GM21529 (cell line): ENCODE measurements around the gene AMBRA1.

Experiments used
- ATAC-seq: cut with Tn5 transposase; IDR thresholded peaks from one replicate; pipeline ENCODE4 v1.9.1; 2021; ENCODE audit not compliant: unreplicated experiment

AMBRA1 gene

GRCh38 chr11:46450846-46451477 is 142.9 kb downstream of the AMBRA1 start:
- no peak for ATAC-seq

- ATAC-seq, result no peak
Observed at GRCh38 chr11:46447544-46447943, 146.3 kb downstream of the AMBRA1 start.

DNA sequence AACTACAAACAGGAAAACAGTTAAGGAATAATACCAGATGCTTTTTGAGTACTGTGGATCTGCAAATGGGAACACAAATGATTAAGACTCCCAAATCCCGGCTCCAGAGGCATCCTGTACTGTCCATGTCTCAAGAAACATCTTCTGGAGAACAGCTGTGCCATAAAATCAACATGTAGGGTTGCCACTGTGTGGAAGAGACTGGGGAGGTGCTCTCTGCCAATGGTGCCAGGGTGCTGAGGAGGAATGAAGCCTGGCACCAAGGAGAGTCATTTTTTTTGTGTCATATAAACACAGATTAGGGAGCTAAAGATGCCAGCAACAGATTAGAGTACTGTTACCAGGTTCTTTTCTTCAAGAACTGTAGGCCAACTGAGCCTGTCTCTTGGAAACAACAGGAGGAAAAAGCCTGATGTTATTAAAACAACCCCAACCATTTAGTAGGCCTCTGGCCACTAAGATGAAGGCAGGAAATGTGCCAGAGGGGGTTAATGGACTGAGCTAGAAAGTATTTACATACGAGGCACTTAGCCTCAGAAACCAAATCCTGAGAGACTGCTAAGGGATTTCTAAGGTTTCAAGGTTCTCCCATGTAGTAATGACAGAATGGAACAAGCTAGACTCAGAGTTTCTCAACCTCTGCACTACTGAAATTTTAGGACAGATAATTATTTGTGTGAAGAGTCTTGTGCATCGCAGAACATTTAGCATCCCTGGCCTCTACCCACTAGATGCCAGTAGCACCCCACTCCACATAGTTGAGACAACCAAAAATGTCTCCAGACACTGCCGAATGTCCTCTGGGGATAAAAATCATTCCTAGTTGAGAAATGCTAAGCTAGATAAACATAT is 147.7 kb downstream of the AMBRA1 start:
- no peak for ATAC-seq

GRCh38 chr11:46445192-46445919 is 148.5 kb downstream of the AMBRA1 start:
- ATAC-seq, result no peak

DNA sequence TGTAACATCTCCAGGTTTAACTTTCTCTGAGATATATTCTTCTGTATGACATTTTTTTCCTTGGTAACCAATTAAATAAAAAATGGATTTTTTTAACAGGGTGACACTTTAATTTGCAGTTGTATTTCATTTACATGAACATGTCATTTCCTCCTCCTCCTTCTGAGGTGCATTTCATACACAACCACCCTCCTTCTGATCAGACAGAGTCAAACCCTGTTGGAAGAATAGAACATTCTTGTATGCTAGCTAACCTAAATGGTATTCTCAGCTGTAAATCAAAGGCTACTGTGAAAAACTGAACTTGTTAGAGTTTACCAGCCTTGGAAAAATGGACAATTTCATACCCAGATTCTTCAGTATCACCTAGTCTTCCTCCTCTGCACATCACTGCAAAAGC is 149.5 kb downstream of the AMBRA1 start:
- ATAC-seq, result no peak

GRCh38 chr11:46438211-46438610 is 155.6 kb downstream of the AMBRA1 start:
- ATAC-seq, result no peak

DNA sequence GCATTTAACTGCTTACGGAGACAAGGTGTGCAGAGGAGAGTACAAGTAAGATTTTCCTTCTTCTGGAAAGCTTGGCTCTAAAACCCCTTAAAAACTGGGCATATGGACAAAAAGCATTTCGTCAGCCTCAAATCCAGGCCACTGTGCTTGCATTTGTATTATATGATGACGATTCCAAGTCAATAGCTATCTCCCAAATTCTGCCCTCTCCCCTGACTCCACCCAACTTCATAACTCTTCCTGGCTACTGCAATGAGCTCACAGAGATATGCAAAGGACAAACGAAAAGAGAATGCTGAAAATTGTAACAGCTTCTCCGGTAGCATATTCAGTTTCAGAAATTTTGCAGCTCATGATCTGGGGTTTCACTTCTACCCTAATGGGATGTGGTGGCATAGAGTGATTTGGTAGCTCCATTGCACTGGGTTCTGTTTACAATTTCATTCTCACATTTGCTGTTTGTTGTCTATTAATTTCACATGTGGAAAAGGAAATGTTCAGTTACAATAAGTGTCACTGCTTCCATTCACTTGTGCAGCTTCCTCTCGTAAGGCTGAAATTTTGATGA is 156.6 kb downstream of the AMBRA1 start:
- no peak for ATAC-seq

GRCh38 chr11:46436113-46436512 is 157.7 kb downstream of the AMBRA1 start:
- no peak for ATAC-seq

GRCh38 chr11:46435679-46436078 is 158.1 kb downstream of the AMBRA1 start:
- ATAC-seq, result no peak

GRCh38 chr11:46431211-46431610 is 162.6 kb downstream of the AMBRA1 start:
- ATAC-seq, result no peak

DNA sequence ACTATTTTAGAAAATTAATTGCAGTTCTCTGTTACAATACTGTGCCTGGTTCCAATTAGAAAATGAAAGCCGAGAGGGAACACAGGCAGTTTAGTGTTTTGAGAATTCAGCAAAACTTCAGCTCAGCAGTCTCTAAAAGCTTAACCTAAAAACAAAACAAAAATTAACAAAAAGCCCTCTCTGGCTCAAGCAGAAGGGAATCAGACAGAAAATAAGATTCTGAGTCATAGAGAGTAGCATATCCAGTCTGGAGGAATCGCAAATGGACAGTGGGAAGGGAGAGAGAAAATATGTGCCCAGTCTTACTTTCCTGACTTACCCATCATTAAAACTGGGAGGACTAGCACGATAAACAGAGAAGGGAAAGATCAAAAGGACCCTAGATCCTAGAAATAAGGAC is 164.1 kb downstream of the AMBRA1 start:
- no peak for ATAC-seq

DNA sequence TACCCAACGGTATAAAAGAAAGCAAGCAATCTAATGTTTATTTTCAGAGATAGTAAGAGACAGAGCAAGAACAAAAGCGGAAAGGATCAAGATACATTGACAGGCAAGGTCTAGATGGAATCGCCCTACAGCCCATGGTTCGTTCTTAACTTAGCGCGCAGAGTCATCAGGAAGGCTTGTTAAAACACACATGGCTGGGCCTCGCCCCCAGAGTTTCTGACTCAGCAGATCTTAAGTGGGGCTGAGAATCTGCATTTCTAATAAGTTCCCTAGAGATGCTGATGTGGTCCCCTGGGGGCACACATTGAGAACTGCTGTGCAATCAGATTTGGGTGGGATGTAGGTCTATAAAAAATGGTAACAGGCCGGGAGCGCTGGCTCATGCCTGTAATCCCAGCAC is 166.5 kb downstream of the AMBRA1 start:
- no peak for ATAC-seq

DNA sequence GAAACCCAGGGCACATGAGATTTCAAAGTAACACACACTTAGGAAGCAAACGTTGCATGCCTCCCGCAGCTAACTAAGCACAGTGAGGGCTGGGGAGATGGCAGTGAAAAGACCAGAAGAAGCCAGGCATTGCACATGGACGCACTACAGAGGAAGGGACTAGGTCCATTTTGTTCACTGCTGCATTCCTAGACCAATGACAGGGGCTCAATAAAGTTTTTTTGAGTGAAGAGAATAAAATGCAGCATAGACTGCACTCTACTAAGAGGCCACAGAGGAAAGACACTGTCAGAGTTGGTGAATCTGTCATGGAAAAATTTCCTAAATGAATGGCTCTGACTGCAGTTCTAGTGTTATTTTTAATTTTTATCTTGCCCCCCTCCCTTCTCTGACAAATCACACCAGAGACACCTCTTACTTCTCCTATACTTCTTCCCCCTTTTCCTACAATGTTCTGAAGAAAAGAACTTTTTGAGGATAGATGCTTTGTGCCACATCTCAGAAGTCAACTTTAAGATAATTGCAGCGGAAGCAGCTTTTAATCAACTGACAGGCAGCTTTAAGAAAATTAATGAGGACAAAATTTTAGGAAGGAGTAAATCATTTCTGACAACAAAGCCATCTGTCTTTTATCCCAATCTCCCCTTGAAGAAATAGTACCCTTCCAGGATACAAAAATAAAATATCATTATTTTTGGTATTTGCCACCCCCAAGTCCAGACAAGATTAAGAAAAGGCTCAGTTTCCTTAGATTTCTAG is 167.4 kb downstream of the AMBRA1 start:
- no peak for ATAC-seq

DNA sequence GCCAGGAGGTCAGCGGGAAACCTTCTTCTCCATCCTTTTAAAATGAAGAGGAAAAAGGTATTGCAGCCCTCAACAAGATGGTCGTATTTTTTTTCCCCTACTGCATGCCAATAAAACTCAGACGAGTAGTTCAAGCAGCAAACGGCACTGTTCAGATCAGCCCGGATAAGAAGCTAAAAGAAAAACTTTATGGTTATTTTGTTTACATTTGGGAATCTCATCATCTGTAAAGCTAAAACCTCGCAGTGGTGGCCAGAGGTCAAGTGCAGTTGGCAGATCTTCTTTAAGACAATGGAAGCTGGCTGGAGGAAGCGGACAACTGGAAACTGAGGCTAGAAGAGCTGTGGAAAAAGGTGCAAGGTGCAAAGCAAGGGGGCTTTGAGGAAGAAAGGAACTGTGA is 171.2 kb downstream of the AMBRA1 start:
- ATAC-seq, result no peak

DNA sequence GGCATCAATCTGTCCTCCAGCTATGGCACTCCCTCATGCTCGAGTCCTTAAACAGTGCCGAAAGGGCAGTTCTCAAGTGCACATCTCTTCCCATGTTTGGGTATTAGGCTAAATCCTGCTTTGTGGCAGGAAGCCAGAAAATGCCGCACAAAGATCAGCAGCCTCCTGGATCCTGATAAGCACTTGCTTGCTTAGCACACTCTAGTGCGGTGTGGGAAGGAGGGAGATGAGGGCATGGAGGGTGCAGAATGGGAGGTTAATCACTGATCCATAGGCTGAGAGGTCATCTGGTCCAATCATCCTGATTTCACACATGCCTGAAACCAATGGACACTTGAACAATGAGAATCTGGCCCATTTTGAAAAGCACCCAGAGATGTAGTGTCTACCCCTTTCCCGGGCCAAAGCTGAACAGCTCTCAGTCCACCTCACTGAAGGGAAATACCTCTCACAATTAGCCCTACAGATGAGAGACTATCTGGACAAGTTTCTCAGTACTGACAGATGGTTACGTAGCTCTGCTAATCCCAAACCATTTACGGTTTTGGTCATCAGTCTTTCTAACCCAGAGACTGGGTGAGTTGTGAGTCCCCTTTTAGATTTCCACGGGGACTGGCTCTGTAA is 172.5 kb downstream of the AMBRA1 start:
- ATAC-seq, result no peak

GRCh38 chr11:46420513-46420912 is 173.3 kb downstream of the AMBRA1 start:
- ATAC-seq, result no peak

- no peak for ATAC-seq
Observed at GRCh38 chr11:46418751-46419150, 175.1 kb downstream of the AMBRA1 start.

DNA sequence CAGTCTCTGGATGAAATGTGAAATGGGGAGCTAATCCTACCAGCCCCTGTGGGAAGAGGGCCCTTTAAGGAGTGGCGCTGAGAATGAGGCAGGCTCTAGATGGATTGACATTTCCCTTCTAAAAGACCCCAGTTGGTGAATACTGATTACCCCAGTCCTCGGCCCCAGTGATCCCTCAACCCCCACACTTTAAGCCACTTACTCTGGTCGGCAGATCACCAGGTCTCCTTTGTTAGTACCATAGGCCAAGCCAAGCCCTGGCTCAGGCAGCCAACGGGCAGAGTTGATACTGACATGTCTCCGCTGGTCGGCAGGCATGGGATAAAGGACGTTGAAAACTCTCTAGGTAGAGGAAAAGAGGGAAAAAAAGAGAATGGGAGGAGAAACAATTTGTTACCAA is 176.1 kb downstream of the AMBRA1 start:
- no peak for ATAC-seq

DNA sequence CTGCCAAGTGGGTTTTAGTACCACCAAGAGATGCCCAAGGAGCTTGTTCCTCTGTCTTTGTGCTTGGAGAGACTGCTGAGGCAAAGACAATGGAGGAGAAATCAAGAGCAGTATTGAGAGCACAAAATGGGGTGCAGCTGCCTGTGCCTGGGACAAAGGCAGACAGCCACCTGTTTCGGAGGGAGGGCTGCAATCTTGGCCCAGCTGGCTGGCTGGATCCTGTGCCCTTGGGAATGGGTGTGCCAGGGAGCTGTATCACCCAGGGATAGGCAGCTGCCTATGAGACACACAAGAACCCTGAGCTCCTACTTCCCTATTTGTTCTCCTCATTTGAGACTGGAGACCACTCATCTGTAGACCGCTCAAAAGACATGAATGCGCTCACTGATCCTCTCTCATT is 178.9 kb downstream of the AMBRA1 start:
- no peak for ATAC-seq

DNA sequence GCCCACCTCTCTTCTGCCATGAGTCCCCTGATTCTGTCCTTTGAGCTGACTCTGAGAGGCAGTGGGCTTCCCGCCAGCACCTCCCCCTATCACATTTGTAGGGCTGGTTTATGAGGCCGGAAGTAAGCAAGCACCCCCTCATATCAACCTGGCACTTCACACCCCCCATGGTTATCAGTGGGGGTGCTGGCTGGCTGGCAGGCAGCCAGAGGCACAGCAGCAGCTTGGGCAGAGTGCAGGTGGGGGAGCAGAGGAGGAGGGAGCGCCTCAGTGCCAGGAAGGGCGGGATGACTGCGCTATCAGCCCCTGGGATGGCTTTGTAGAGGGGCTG is 179.4 kb downstream of the AMBRA1 start:
- no peak for ATAC-seq
